GM12878 (cell line): Measurements from ENCODE around the gene ASB3. TPM values are rescaled to one million over a fixed set of nuclear protein-coding genes. Genes with fewer than 3 reads are reported as not detected.

Experiments used
- ESRRA ChIP-seq: IDR thresholded peaks from 2 replicates; pipeline ENCODE4 v1.6.1; 2012; ENCODE audit warnings: mild to moderate bottlenecking, low read length, improper control_type of control experiment
- FOXM1 ChIP-seq: IDR thresholded peaks from 2 replicates; pipeline ENCODE4 v1.6.1; 2012; ENCODE audit warnings: low read depth, mild to moderate bottlenecking, inconsistent platforms, low read length, moderate library complexity
- GATAD2B ChIP-seq: fragments of 450-650 bp; conservative IDR thresholded peaks from 2 replicates; pipeline ENCODE4 v1.6.1; 2017; ENCODE audit warnings: low read depth, mild to moderate bottlenecking, moderate library complexity
- IKZF2 ChIP-seq, 2 experiments: fragments of 450-650 bp; IDR thresholded peaks; 2 replicates each; pipeline ENCODE4 v1.6.1; 2017; ENCODE audit warnings: mild to moderate bottlenecking in 2 of 2, moderate library complexity in 2 of 2
- NFYB ChIP-seq: IDR thresholded peaks from 2 replicates; pipeline ENCODE4 v1.6.1; 2011; ENCODE audit warnings: low read depth, mild to moderate bottlenecking, low read length, improper control_type of control experiment, moderate library complexity; ENCODE audit not compliant: insufficient read depth
- NR2F1 ChIP-seq: fragments of 450-650 bp; conservative IDR thresholded peaks from 2 replicates; pipeline ENCODE4 v1.6.1; 2017; ENCODE audit warnings: mild to moderate bottlenecking
- PBX3 ChIP-seq: IDR thresholded peaks from 2 replicates; pipeline ENCODE4 v1.6.1; 2011; ENCODE audit warnings: mild to moderate bottlenecking, low read depth, low read length, moderate library complexity; ENCODE audit not compliant: insufficient replicate concordance
- PML ChIP-seq: IDR thresholded peaks from 2 replicates; pipeline ENCODE4 v1.6.1; 2012; ENCODE audit warnings: low read length, inconsistent platforms
- RELA ChIP-seq: fragments of 450-650 bp; IDR thresholded peaks from 2 replicates; pipeline ENCODE4 v1.8.0; 2014; ENCODE audit warnings: borderline replicate concordance; ENCODE audit not compliant: partially characterized antibody
- SP1 ChIP-seq: IDR thresholded peaks from one replicate; pipeline ENCODE4 v1.6.1; 2011; ENCODE audit warnings: low read depth, low read length
- TAF1 ChIP-seq: IDR thresholded peaks from 2 replicates; pipeline ENCODE4 v1.6.1; 2011; ENCODE audit warnings: mild to moderate bottlenecking, low read depth, low read length, borderline replicate concordance
- WRNIP1 ChIP-seq: IDR thresholded peaks from 2 replicates; pipeline ENCODE4 v1.6.1; 2011; ENCODE audit warnings: low read depth, low read length, improper control_type of control experiment, borderline replicate concordance
- polyA plus RNA-seq, 11 experiments: library from polyadenylated mRNA; depleted of rRNA in 4 of 11; unstranded in 6 of 11; stranded (reverse) in 5 of 11; fragments of >200 nt; fragmentation: Nextera tagmentation in 4 of 11; fragmentation: Illumina TruSeq in 1 of 11; extraction: Ambion mirVana in 4 of 11; extraction: Trizol in 1 of 11; gene quantifications; 1 replicate in 1 of 11; 2 replicates in 10 of 11; pipeline versions ENCODE4 v1.2.1 to v1.2.3, GENCODE V29; 2011 to 2016; ENCODE audit warnings: inconsistent platforms in 2 of 11, missing spikeins in 2 of 11, low read depth in 1 of 11
- total RNA-seq, 4 experiments: library from RNA; depleted of rRNA in 3 of 4; stranded (reverse); fragments of >200 nt in 3 of 4; fragmentation: Illumina TruSeq in 1 of 4; extraction: Trizol in 1 of 4; gene quantifications; 2 replicates each; pipeline versions ENCODE4 v1.2.1 to v1.2.3, GENCODE V29; 2013 to 2021
- TF ChIP-seq, protein P1 (sequence below): fragments of 450-650 bp; formaldehyde crosslinking; IDR thresholded peaks from 2 replicates; pipeline ENCODE4 v1.5.0; 2022; ENCODE audit warnings: mild to moderate bottlenecking, missing genetic modification characterization

Gene ASB3
- total and polyA plus RNA-seq, 10 of the 15 experiments (the other 5 are each of a cell fraction or from before 2014, with no cell fraction given): 16.4 to 30.9 (median 22.6) TPM

DNA sequence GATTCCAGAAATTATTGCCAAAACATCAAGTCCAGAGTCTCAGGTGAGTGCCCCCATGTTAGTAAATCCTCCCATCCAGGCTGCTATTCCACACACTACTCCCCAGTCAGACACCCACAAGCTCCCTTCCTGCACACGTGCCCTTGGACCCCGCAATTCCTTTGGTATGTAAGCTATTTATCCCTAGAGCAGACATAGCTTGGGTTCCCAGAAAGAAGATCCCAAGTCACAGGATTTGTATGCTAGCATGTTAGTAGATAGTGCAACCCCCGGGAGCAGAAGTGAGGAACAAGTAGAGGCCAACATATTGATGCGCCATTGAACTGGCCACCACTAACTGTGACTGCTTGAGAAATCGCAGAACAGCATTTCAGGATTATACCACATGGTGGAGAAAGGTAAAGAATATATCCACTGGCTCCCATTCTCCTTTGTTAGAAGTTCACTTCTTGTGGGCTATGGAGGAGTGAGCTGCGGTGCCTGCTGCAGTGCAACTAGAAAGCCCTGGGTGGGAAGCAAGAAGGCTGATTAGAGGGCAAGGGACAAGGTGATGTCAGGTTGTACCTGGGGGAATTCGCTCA lies 156.6 kb downstream of the ASB3 start (continued):
- TF ChIP-seq NR2F1 (no peak), FOXM1 (no peak), PML (no peak), SP1 (no peak), NFYB (no peak), PBX3 (no peak), RELA (no peak), GATAD2B (no peak), IKZF2 (IDR thresholded peaks at IDR 0.05) (no peak), WRNIP1 (no peak), TAF1 (no peak), ESRRA (no peak)
- TF ChIP-seq, protein P1, sequence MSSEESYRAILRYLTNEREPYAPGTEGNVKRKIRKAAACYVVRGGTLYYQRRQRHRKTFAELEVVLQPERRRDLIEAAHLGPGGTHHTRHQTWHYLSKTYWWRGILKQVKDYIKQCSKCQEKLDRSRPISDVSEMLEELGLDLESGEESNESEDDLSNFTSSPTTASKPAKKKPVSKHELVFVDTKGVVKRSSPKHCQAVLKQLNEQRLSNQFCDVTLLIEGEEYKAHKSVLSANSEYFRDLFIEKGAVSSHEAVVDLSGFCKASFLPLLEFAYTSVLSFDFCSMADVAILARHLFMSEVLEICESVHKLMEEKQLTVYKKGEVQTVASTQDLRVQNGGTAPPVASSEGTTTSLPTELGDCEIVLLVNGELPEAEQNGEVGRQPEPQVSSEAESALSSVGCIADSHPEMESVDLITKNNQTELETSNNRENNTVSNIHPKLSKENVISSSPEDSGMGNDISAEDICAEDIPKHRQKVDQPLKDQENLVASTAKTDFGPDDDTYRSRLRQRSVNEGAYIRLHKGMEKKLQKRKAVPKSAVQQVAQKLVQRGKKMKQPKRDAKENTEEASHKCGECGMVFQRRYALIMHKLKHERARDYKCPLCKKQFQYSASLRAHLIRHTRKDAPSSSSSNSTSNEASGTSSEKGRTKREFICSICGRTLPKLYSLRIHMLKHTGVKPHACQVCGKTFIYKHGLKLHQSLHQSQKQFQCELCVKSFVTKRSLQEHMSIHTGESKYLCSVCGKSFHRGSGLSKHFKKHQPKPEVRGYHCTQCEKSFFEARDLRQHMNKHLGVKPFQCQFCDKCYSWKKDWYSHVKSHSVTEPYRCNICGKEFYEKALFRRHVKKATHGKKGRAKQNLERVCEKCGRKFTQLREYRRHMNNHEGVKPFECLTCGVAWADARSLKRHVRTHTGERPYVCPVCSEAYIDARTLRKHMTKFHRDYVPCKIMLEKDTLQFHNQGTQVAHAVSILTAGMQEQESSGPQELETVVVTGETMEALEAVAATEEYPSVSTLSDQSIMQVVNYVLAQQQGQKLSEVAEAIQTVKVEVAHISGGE (CRISPR knock-in tag): no peak
